ENCODE results near the gene SHROOM3. TPM values are rescaled to one million over a fixed set of nuclear protein-coding genes. Genes with fewer than 3 reads are reported as not detected.

SHROOM3 gene
- total and polyA plus RNA-seq, 7 donors = 5.1 to 71.0 (median 28.2) TPM

DNA sequence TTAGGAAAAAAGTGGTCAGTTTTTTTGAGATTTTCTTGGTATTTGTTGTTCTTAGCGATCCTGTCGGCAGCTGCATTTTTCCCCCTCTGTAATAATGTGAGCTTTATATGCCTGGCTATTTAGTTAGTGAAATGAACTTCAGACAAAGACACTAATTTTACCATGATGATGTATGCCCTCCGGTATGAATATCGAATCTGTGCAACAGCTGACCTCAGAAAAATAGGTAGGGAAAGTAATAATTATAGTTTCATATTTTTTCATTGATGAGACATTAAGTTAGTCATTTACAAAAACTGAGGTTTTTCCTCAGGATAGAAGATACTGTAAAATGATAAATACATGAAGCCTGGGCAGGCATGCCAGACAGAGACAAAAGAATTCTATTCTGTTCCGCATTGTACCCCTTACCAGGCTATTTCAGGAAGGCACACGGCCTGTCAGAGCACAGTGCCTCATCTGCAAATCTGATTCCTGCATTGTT, 155.8 kb downstream of the SHROOM3 start:
- Histone ChIP-seq H3K27me3 (no peaks in the 10 kb centered on the region), H3K36me3 (no peaks in the 10 kb centered on the region), H3K4me1 (peaks cover 0 to 36% (median 19%) of the 10 kb centered on the region in 4 donors), H3K9me3 (no peaks in the 10 kb centered on the region), H3K27ac (peak overlapping the region; percentile 59 to 84 (median 72)), H3K4me3 (no peak overlapping the region)
- intact Hi-C loops (cut with DNase I) = no loop called here
- 46 to 69% methylated on average over 6 of the region's 6 CpGs for WGBS, 2 donors
- DNase-seq = no peak
- no peak for TF ChIP-seq POLR2A (IDR thresholded peaks at IDR 0.05)
- TF ChIP-seq, protein P1, sequence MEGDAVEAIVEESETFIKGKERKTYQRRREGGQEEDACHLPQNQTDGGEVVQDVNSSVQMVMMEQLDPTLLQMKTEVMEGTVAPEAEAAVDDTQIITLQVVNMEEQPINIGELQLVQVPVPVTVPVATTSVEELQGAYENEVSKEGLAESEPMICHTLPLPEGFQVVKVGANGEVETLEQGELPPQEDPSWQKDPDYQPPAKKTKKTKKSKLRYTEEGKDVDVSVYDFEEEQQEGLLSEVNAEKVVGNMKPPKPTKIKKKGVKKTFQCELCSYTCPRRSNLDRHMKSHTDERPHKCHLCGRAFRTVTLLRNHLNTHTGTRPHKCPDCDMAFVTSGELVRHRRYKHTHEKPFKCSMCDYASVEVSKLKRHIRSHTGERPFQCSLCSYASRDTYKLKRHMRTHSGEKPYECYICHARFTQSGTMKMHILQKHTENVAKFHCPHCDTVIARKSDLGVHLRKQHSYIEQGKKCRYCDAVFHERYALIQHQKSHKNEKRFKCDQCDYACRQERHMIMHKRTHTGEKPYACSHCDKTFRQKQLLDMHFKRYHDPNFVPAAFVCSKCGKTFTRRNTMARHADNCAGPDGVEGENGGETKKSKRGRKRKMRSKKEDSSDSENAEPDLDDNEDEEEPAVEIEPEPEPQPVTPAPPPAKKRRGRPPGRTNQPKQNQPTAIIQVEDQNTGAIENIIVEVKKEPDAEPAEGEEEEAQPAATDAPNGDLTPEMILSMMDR (IDR thresholded peaks at IDR 0.05) = no peak
- no peak for TF ChIP-seq POLR2AphosphoS5 (IDR thresholded peaks at IDR 0.05)
- no peak for TF ChIP-seq EP300 (IDR thresholded peaks at IDR 0.05)

DNA sequence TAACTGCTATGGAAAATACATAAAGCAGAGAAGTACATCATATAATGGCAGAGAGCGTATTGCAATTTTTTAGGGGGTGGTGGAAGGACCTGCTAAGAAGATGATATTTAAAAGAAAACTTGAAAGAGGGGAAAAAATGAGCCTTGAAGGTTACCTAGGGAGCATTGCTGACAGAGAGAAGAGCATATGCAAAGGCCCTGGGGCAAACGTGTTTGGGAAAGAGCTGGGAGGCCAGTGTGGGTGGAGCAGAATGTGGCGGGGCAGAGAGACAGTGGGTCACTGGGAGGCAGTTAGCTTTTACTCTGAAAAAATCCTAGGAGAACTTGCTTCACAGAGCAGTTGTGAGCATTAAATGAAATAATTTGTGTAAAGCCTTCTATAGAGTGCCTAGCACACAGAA, 157.0 kb downstream of the SHROOM3 start:
- intact Hi-C loops (cut with DNase I) = no loop called here
- TF ChIP-seq POLR2A (IDR thresholded peaks at IDR 0.05) = no peak
- TF ChIP-seq EP300 (IDR thresholded peaks at IDR 0.05) = no peak
- TF ChIP-seq POLR2AphosphoS5 (IDR thresholded peaks at IDR 0.05) = no peak
- TF ChIP-seq, protein P1 (IDR thresholded peaks at IDR 0.05) = no peak
- H3K9me3 ChIP-seq = no peaks in the 10 kb centered on the region
- no peaks in the 10 kb centered on the region for H3K36me3 ChIP-seq
- no peak overlapping the region for H3K4me3 ChIP-seq
- H3K4me1 ChIP-seq = peaks cover 0 to 36% (median 19%) of the 10 kb centered on the region in 4 donors
- peak overlapping the region in 2 of 4 donors; percentile 7 to 84 for H3K27ac ChIP-seq
- DNase-seq = no peak
- H3K27me3 ChIP-seq = no peaks in the 10 kb centered on the region
- WGBS, 2 donors = 80 to 85% methylated on average over 3 of the region's 3 CpGs

DNA sequence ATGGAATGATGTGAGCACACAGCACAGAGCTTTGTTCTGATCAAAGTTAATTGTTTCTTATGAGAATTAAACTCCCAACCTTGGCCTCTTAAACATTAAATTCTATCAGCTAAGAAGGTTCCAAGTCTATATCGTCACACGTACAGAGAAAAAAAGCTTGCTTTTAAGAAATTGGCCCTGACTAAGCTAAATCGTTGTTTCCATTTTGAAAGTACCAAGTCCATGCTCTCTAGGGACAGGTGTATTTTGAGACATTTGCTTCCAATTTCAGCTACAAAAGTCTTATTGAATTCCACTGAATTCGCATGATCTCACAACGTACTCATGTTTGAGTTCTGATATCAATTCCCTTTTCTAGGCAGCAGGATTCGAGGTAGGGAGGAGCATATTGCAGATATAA, 157.4 kb downstream of the SHROOM3 start:
- Histone ChIP-seq H3K9me3 (no peaks in the 10 kb centered on the region), H3K27me3 (no peaks in the 10 kb centered on the region), H3K4me3 (no peak overlapping the region), H3K4me1 (peaks cover 0 to 36% (median 19%) of the 10 kb centered on the region in 4 donors), H3K27ac (peak overlapping the region in 1 of 4 donors; percentile 84), H3K36me3 (no peaks in the 10 kb centered on the region)
- intact Hi-C loops (cut with DNase I) = no loop called here
- DNase-seq = no peak
- TF ChIP-seq POLR2A (IDR thresholded peaks at IDR 0.05) (no peak), POLR2AphosphoS5 (IDR thresholded peaks at IDR 0.05) (no peak), EP300 (IDR thresholded peaks at IDR 0.05) (no peak)
- TF ChIP-seq, protein P1 (IDR thresholded peaks at IDR 0.05) = no peak
- 85 to 88% methylated on average over 6 of the region's 6 CpGs for WGBS, 2 donors

- H3K4me1 ChIP-seq = peaks cover 0 to 24% (median 19%) of the 10 kb centered on the region in 4 donors
- H3K9me3 ChIP-seq = no peaks in the 10 kb centered on the region
- 15 to 71% methylated on average over 2 of the region's 2 CpGs for WGBS, 2 donors
- H3K36me3 ChIP-seq = no peaks in the 10 kb centered on the region
- H3K27me3 ChIP-seq = no peaks in the 10 kb centered on the region
- no peak for DNase-seq
- no peak overlapping the region for H3K27ac ChIP-seq
- no peak overlapping the region for H3K4me3 ChIP-seq
- intact Hi-C loops (cut with DNase I) = no loop called here
- TF ChIP-seq POLR2A (IDR thresholded peaks at IDR 0.05) = no peak
- TF ChIP-seq POLR2AphosphoS5 (IDR thresholded peaks at IDR 0.05) = no peak
- TF ChIP-seq, protein P1 (IDR thresholded peaks at IDR 0.05) = no peak
- TF ChIP-seq EP300 (IDR thresholded peaks at IDR 0.05) = no peak
Measured at GRCh38 chr4:76594173-76594572, 159.1 kb downstream of the SHROOM3 start.

GRCh38 chr4:76595435-76595834, 160.4 kb downstream of the SHROOM3 start:
- Histone ChIP-seq H3K4me3 (no peak overlapping the region), H3K9me3 (no peaks in the 10 kb centered on the region), H3K36me3 (no peaks in the 10 kb centered on the region), H3K27ac (no peak overlapping the region), H3K27me3 (no peaks in the 10 kb centered on the region), H3K4me1 (peaks cover 0 to 11% (median 7%) of the 10 kb centered on the region in 4 donors)
- 71 to 86% methylated on average over 1 of the region's 1 CpG for whole genome bisulfite sequencing, 2 donors
- TF ChIP-seq, protein P1 (IDR thresholded peaks at IDR 0.05) = no peak
- TF ChIP-seq POLR2AphosphoS5 (IDR thresholded peaks at IDR 0.05) (no peak), EP300 (IDR thresholded peaks at IDR 0.05) (no peak), POLR2A (IDR thresholded peaks at IDR 0.05) (no peak)
- intact Hi-C loops (cut with DNase I) = no loop called here
- no peak for DNase-seq
